Measurements from ENCODE around the gene PPCDC. TPM values are rescaled to one million over a fixed set of nuclear protein-coding genes. Genes with fewer than 3 reads are reported as not detected.

The PPCDC gene
- total RNA-seq, 1 experiment from 2014 or later: 14.7 TPM

- no peak for DNase-seq
- ChIA-PET POLR2A (no interaction called here), CTCF (interaction anchor here (0.5 kb wide), 1 partner anchor 152 kb away, joined by 3 read pairs; the partner anchor contains the start of gene C15orf39)
- Mint-ChIP-seq H3K27ac (ENCODE audit: unreplicated experiment) (no peak overlapping the region), H3K36me3 (ENCODE audit: insufficient read depth, unreplicated experiment) (no peaks in the 10 kb centered on the region), H3K9me3 (ENCODE audit: unreplicated experiment) (no peaks in the 10 kb centered on the region), H3K4me1 (ENCODE audit: low read depth, unreplicated experiment) (peaks cover 13% of the 10 kb centered on the region), H3K4me3 (ENCODE audit: unreplicated experiment) (no peak overlapping the region), H3K27me3 (ENCODE audit: insufficient read depth, unreplicated experiment) (no peaks in the 10 kb centered on the region)
- intact Hi-C loops (cut with micrococcal nuclease; ENCODE audit: unreplicated experiment): no loop called here
- Histone ChIP-seq H3K27me3 (replicated peaks; ENCODE audit: control insufficient read depth, insufficient read depth, low read length) (no peaks in the 10 kb centered on the region), H3K9me3 (no peaks in the 10 kb centered on the region), H3K36me3 (ENCODE audit: control insufficient read depth, insufficient read depth, low read length) (no peaks in the 10 kb centered on the region; the same call in 1 of the 2 replicates), H3K4me1 (peaks cover 13% of the 10 kb centered on the region; the same call in 1 of the 2 replicates), H3K4me3 (ENCODE audit: low read depth, low read length) (no peak overlapping the region)
- no TSS peak for BruUV-seq (replicated peaks)
- TF ChIP-seq CTCF (IDR thresholded peaks at IDR 0.05; ENCODE audit: insufficient read depth in 1 of 2, low read depth in 1 of 2, low read length in 1 of 2, severe bottlenecking in 1 of 2, unreplicated experiment in 1 of 2): no peak
These were observed 26.0 kb downstream of the PPCDC start for GRCh38 chr15:75049392-75049791.

- ChIA-PET CTCF (no interaction called here), POLR2A (no interaction called here)
- no peaks in the 10 kb centered on the region for H3K27me3 Mint-ChIP-seq (ENCODE audit: insufficient read depth, unreplicated experiment)
- no peak overlapping the region for H3K4me3 ChIP-seq (ENCODE audit: low read depth, low read length)
- no peaks in the 10 kb centered on the region for H3K36me3 Mint-ChIP-seq (ENCODE audit: insufficient read depth, unreplicated experiment)
- no peaks in the 10 kb centered on the region for H3K9me3 Mint-ChIP-seq (ENCODE audit: unreplicated experiment)
- intact Hi-C loops (cut with micrococcal nuclease; ENCODE audit: unreplicated experiment): no loop called here
- BruUV-seq (replicated peaks): no TSS peak
- no peaks in the 10 kb centered on the region for H3K9me3 ChIP-seq
- no peak overlapping the region for H3K27ac Mint-ChIP-seq (ENCODE audit: unreplicated experiment)
- peaks cover 13% of the 10 kb centered on the region; the same call in 1 of the 2 replicates for H3K4me1 ChIP-seq
- H3K27me3 ChIP-seq (replicated peaks; ENCODE audit: control insufficient read depth, insufficient read depth, low read length): no peaks in the 10 kb centered on the region
- H3K36me3 ChIP-seq (ENCODE audit: control insufficient read depth, insufficient read depth, low read length): no peaks in the 10 kb centered on the region
- DNase-seq: no peak
- H3K4me3 Mint-ChIP-seq (ENCODE audit: unreplicated experiment): no peak overlapping the region
- H3K4me1 Mint-ChIP-seq (ENCODE audit: low read depth, unreplicated experiment): peaks cover 8% of the 10 kb centered on the region
- TF ChIP-seq CTCF (IDR thresholded peaks at IDR 0.05; ENCODE audit: insufficient read depth in 1 of 2, low read depth in 1 of 2, low read length in 1 of 2, severe bottlenecking in 1 of 2, unreplicated experiment in 1 of 2): no peak
These were observed 26.9 kb downstream of the PPCDC start for GRCh38 chr15:75050283-75050682.

GRCh38 chr15:75051191-75051608, 27.8 kb downstream of the PPCDC start:
- Histone ChIP-seq H3K36me3 (ENCODE audit: control insufficient read depth, insufficient read depth, low read length) (no peaks in the 10 kb centered on the region), H3K27me3 (replicated peaks; ENCODE audit: control insufficient read depth, insufficient read depth, low read length) (no peaks in the 10 kb centered on the region), H3K4me1 (peaks cover 13% of the 10 kb centered on the region; the same call in 1 of the 2 replicates), H3K4me3 (ENCODE audit: low read depth, low read length) (no peak overlapping the region), H3K9me3 (no peaks in the 10 kb centered on the region)
- no TSS peak for BruUV-seq (replicated peaks)
- no peak for TF ChIP-seq CTCF (IDR thresholded peaks at IDR 0.05; ENCODE audit: insufficient read depth in 1 of 2, low read depth in 1 of 2, low read length in 1 of 2, severe bottlenecking in 1 of 2, unreplicated experiment in 1 of 2)
- Mint-ChIP-seq H3K4me3 (ENCODE audit: unreplicated experiment) (no peak overlapping the region), H3K27ac (ENCODE audit: unreplicated experiment) (no peak overlapping the region), H3K4me1 (ENCODE audit: low read depth, unreplicated experiment) (peaks cover 14% of the 10 kb centered on the region), H3K36me3 (ENCODE audit: insufficient read depth, unreplicated experiment) (peaks cover 6% of the 10 kb centered on the region), H3K9me3 (ENCODE audit: unreplicated experiment) (no peaks in the 10 kb centered on the region), H3K27me3 (ENCODE audit: insufficient read depth, unreplicated experiment) (no peaks in the 10 kb centered on the region)
- no peak for DNase-seq
- POLR2A ChIA-PET: no interaction called here
- CTCF ChIA-PET: interaction anchor here (1.0 kb wide), 2 partner anchors 48 to 150 kb away, joined by 3 to 4 read pairs; partner anchors contain the start of gene C15orf39
- intact Hi-C loops (cut with micrococcal nuclease; ENCODE audit: unreplicated experiment): no loop called here
